ENCODE data around the gene SERPINC1. TPM values are rescaled to one million over a fixed set of nuclear protein-coding genes. Genes with fewer than 3 reads are reported as not detected.

SERPINC1 gene
- total and polyA plus RNA-seq, 2 of the 13 experiments (the other 11 are each of a cell fraction or from before 2014, with no cell fraction given): 142 to 205 TPM

DNA sequence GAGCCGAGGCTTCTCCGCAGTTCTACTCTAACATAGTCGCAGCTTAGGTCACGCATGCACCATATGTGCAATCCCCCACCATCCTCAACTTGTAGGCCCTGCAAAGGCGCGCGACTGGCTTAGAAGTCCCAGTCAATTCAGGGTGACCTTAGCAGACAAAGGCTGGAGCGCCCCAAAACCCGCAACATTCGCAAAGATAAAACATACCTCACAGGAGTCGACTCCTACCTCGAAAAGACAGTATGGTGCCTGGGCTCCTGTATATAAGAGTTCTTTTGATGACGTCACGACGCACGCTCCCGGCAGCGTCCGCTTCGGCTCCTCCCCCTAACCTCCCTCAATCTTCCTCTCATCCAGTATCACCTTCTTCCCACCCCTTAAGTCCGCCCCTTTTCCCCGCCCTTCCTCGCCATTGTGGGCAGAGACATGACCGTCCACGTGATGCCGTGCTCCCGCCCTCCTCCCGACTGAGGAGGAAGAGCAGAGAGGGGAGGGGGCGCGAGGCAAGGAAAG lies 49.3 kb downstream of the SERPINC1 start, which contains the start of gene GAS5 (continued):
- no peak for TF ChIP-seq ZNF275 (CRISPR knock-in tag; IDR thresholded peaks at IDR 0.05; ENCODE audit: borderline replicate concordance)
- TF ChIP-seq ZNF292 (CRISPR knock-in tag; IDR thresholded peaks at IDR 0.05; ENCODE audit: borderline replicate concordance, low read depth): no peak
- TF ChIP-seq SP1 (IDR thresholded peaks at IDR 0.05): no peak
- peak; percentile 85 for TF ChIP-seq SP1 (CRISPR knock-in tag; IDR thresholded peaks at IDR 0.05)
- TF ChIP-seq, protein P1, sequence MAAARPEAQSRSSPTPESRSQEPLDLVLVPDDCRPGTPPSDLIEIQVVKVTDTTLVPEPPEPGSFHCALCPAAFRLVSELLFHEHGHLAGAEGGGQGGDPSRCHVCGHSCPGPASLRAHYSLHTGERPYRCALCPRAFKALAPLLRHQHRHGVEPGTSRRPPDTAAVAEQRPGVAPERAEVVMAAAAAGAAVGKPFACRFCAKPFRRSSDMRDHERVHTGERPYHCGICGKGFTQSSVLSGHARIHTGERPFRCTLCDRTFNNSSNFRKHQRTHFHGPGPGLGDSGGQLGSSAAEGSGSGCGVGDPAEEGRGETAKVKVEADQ (CRISPR knock-in tag; IDR thresholded peaks at IDR 0.05; ENCODE audit: borderline replicate concordance): no peak
- no peak for TF ChIP-seq ZNF317 (CRISPR knock-in tag; IDR thresholded peaks at IDR 0.05)
- TF ChIP-seq TBX2 (CRISPR knock-in tag; IDR thresholded peaks at IDR 0.05; ENCODE audit: borderline replicate concordance): peak; percentile 55; the same call in 1 of the 2 replicates
- TF ChIP-seq, protein P2, sequence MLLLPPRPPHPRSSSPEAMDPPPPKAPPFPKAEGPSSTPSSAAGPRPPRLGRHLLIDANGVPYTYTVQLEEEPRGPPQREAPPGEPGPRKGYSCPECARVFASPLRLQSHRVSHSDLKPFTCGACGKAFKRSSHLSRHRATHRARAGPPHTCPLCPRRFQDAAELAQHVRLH (CRISPR knock-in tag; IDR thresholded peaks at IDR 0.05; ENCODE audit: borderline replicate concordance, low read depth): peak; percentile 68; the same call in 1 of the 2 replicates
- no peak for TF ChIP-seq HOXD1 (CRISPR knock-in tag; IDR thresholded peaks at IDR 0.05)
- no peak; the same call in 1 of the 2 replicates for TF ChIP-seq HMG20A (CRISPR knock-in tag; IDR thresholded peaks at IDR 0.05; ENCODE audit: borderline replicate concordance)
- no peak for TF ChIP-seq ZNF839 (CRISPR knock-in tag; IDR thresholded peaks at IDR 0.05; ENCODE audit: borderline replicate concordance)
- no peak for TF ChIP-seq ZNF879 (CRISPR knock-in tag; IDR thresholded peaks at IDR 0.05)
- TF ChIP-seq ZNF10 (CRISPR knock-in tag; IDR thresholded peaks at IDR 0.05; ENCODE audit: borderline replicate concordance, low read depth): no peak
- no peak for TF ChIP-seq TCF7L2 (IDR thresholded peaks at IDR 0.05; ENCODE audit: low read depth, low read length)
- TF ChIP-seq MAFG (CRISPR knock-in tag; IDR thresholded peaks at IDR 0.05): no peak
- no peak for TF ChIP-seq ZNF562 (CRISPR knock-in tag; IDR thresholded peaks at IDR 0.05; ENCODE audit: borderline replicate concordance)
- TF ChIP-seq POGK (CRISPR knock-in tag; conservative IDR thresholded peaks at IDR 0.05): no peak; the same call in 1 of the 2 replicates
- TF ChIP-seq ZNF878 (CRISPR knock-in tag; IDR thresholded peaks at IDR 0.05): no peak; the same call in 1 of the 2 replicates
- no peak for TF ChIP-seq SAP130 (CRISPR knock-in tag; IDR thresholded peaks at IDR 0.05; ENCODE audit: low read depth)
- TF ChIP-seq NR2F1 (CRISPR knock-in tag; IDR thresholded peaks at IDR 0.05): no peak; a peak in 1 of 4 replicates
- 0 out of 2 replicates have a peak, but pooled peaks have one; percentile 41 for TF ChIP-seq ZFP37 (CRISPR knock-in tag; IDR thresholded peaks at IDR 0.05; ENCODE audit: borderline replicate concordance)
- no peak for TF ChIP-seq ZNF296 (CRISPR knock-in tag; conservative IDR thresholded peaks at IDR 0.05)
- TF ChIP-seq CBX5 (CRISPR knock-in tag; IDR thresholded peaks at IDR 0.05; ENCODE audit: borderline replicate concordance): 0 out of 2 replicates have a peak, but pooled peaks have one; percentile 10
- TF ChIP-seq, protein P3, sequence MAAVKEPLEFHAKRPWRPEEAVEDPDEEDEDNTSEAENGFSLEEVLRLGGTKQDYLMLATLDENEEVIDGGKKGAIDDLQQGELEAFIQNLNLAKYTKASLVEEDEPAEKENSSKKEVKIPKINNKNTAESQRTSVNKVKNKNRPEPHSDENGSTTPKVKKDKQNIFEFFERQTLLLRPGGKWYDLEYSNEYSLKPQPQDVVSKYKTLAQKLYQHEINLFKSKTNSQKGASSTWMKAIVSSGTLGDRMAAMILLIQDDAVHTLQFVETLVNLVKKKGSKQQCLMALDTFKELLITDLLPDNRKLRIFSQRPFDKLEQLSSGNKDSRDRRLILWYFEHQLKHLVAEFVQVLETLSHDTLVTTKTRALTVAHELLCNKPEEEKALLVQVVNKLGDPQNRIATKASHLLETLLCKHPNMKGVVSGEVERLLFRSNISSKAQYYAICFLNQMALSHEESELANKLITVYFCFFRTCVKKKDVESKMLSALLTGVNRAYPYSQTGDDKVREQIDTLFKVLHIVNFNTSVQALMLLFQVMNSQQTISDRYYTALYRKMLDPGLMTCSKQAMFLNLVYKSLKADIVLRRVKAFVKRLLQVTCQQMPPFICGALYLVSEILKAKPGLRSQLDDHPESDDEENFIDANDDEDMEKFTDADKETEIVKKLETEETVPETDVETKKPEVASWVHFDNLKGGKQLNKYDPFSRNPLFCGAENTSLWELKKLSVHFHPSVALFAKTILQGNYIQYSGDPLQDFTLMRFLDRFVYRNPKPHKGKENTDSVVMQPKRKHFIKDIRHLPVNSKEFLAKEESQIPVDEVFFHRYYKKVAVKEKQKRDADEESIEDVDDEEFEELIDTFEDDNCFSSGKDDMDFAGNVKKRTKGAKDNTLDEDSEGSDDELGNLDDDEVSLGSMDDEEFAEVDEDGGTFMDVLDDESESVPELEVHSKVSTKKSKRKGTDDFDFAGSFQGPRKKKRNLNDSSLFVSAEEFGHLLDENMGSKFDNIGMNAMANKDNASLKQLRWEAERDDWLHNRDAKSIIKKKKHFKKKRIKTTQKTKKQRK (IDR thresholded peaks at IDR 0.05; ENCODE audit: low read length): no peak

Measured in HepG2 (cell line).